Activated CD8-positive, alpha-beta memory T cell treated with anti-CD3 and anti-CD28 coated beads, Interleukin-2, amount 50 U/mL, for 24 hours (primary cell): ENCODE results near the gene OLIG2.

Experiments used
- DNase-seq: peaks from one replicate; pipeline ENCODE4 v3.0.0-alpha.2; 2020; ENCODE audit errors: extremely low read depth

The OLIG2 gene

GRCh38 chr21:33019885-33020557 lies 5.7 kb upstream of the OLIG2 start:
- DNase-seq: no peak

GRCh38 chr21:33020558-33021100 lies 5.1 kb upstream of the OLIG2 start:
- DNase-seq: no peak

- DNase-seq: no peak
These were observed 4.6 kb upstream of the OLIG2 start for GRCh38 chr21:33021150-33021549.

- DNase-seq: no peak
These were observed 4.1 kb upstream of the OLIG2 start for GRCh38 chr21:33021667-33022066.

GRCh38 chr21:33022489-33022827 lies 3.3 kb upstream of the OLIG2 start:
- DNase-seq: no peak

GRCh38 chr21:33022828-33023573 lies 2.7 kb upstream of the OLIG2 start:
- DNase-seq: no peak

GRCh38 chr21:33023574-33024200 lies 2.0 kb upstream of the OLIG2 start:
- no peak for DNase-seq

GRCh38 chr21:33024201-33025103 lies 1.3 kb upstream of the OLIG2 start:
- DNase-seq: no peak

GRCh38 chr21:33025106-33025488 lies 638 bp upstream of the OLIG2 start:
- DNase-seq: no peak

GRCh38 chr21:33026443-33026858 lies 716 bp downstream of the OLIG2 start:
- no peak for DNase-seq

GRCh38 chr21:33026878-33027400 lies 1.2 kb downstream of the OLIG2 start:
- no peak for DNase-seq

- no peak for DNase-seq
These were observed 1.9 kb downstream of the OLIG2 start for GRCh38 chr21:33027401-33028286.

GRCh38 chr21:33028287-33028670 lies 2.5 kb downstream of the OLIG2 start:
- DNase-seq: no peak

- DNase-seq: no peak
These were observed 3.1 kb downstream of the OLIG2 start for GRCh38 chr21:33028773-33029384.

GRCh38 chr21:33029385-33029921 lies 3.7 kb downstream of the OLIG2 start:
- DNase-seq: no peak

- DNase-seq: no peak
These were observed 4.3 kb downstream of the OLIG2 start for GRCh38 chr21:33029975-33030461.

- no peak for DNase-seq
These were observed 4.9 kb downstream of the OLIG2 start for GRCh38 chr21:33030633-33031032.

- no peak for DNase-seq
These were observed 5.6 kb downstream of the OLIG2 start for GRCh38 chr21:33031152-33031911.
